Ureter (tissue), 1 donor: ENCODE results near the gene CASZ1. TPM values are rescaled to one million over a fixed set of nuclear protein-coding genes. Genes with fewer than 3 reads are reported as not detected.

Experiments
- DNase-seq: peaks from one replicate; pipeline ENCODE4 v3.0.0-alpha.2; 2020; ENCODE audit warnings: low spot score
- total RNA-seq: library from RNA; stranded (reverse); gene quantifications from one replicate; pipeline ENCODE4 v1.2.4, GENCODE V29; 2023
- donor health status: DM: yes; HTN: yes; CAD: no.

Gene CASZ1
- total RNA-seq, 1 donor from 2014 or later = 76.8 TPM

DNA sequence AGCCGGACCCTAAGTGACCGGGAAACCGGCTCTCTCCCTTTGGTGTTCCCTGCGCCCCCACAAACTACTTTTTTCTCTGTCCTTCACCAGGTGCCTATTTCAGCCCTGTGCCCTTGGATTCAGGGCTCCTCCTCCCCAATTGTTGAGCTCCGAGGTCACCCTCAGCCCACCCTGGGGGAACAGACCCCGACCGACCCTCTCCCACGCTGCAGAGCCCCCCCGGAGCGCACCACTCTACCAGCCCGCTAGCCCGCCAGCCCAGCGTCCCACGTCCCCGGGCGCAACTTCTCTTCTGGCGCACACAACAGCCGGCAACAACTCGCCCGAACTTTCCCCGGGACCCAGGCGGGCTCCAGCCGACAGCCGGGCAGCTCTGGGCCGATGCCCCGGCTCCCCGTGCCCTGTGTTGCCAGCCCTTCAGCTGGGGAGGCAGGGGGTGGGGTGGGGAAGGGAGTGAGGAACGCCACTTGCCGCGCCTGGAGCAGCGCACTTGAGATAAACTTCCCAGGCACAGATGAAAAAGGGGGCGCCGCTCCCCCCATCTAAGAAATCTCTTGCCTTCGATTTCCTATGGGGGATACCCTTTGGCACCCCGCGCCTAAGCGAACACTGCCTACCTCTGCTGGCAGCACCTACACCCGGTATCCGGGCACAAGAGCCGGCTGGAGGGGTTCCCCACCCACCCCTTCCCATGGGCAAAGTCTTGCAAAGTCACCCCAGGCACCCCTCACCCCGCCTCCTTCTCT, 997 bp downstream of the CASZ1 start:
- no peak for DNase-seq

DNA sequence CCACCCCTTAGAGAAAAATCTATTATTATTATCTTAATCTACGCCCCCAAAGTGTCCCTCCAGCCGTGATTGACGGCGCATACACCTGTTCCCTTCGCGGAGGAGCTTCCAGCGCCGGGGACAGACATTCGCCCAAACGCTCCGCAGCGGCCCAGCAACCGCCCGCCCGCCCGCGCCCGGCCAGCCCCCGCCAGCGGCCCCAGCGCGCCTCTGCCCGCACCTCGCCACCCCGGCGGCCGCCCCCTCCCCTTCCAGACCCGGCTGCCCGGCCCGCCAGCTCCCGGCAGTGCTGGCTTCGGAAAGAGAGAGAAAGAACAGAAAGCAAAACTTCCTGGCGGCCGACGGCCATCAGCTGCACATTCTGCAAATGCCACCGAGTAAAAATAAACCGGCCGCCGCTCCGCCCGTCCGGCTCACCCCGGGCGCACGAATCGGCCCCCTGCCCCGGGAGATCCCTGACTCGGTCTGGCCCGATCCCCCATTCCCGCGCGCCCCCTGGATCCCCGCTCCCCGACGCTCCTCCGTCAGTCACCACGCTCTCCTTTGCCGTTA, 1.6 kb downstream of the CASZ1 start:
- no peak for DNase-seq

DNA sequence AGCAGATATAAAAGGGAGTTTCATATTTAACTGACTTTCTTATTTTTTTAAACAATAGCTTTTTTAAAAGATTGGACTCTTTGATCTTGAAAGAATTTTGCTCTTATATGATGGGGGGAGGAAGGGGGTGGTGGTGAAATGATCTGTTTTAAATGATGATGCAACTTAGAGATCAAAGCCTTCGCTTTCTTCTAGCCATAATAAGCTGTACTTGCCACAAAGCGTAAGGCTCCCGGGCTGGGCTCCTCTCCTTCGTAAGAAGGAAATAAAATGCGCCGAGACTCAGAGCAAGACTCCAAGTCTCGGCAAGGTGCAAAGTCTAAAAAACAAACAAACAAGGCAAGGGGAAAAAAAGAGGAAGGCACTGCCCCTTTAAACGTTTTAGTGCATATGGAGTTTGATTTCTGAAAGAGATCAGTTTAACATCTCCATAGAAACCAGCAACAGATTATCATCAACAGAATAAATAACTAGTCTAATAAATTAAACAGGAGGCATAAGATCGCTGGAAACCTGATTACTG, 3.3 kb downstream of the CASZ1 start:
- no peak for DNase-seq

DNA sequence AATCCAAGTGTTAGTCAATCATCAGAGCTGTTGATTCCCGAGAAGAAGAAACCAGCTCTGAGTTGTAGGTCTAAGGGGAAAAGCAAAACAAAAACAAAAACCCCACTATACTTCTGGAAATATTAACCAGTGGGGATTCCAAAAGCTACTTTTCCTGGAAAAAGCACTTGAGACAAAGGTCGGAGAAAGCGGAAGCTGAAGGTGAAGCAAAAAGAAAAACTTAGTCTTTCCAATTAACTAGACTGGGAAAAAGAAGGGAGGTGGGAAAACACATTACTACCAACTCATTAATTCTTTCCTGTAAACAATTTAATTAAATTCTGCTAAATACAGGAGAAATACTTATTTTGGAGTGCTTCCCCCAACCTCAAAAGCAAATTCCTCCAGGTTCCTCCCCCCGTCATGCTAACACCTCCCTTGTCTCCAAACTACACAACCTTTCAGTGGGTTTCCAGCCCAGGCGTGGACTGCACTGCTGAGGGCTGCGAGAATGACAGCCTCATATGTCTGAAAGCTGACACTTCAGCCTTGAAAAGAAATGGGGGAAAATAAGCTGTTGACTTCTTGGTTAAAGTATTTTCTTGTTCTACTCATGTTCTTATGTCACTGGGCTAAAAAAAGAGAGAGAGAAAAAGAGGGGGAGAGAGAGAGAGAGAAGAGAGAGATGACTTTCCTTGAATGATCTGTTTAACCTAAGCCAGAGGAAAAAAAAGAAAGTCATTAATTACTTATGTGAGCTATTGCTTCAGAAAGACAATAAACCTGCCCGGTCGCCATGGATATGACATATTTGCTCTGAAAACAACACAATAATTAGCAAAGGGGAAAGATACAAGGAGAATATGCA, 5.1 kb downstream of the CASZ1 start:
- DNase-seq = no peak

DNA sequence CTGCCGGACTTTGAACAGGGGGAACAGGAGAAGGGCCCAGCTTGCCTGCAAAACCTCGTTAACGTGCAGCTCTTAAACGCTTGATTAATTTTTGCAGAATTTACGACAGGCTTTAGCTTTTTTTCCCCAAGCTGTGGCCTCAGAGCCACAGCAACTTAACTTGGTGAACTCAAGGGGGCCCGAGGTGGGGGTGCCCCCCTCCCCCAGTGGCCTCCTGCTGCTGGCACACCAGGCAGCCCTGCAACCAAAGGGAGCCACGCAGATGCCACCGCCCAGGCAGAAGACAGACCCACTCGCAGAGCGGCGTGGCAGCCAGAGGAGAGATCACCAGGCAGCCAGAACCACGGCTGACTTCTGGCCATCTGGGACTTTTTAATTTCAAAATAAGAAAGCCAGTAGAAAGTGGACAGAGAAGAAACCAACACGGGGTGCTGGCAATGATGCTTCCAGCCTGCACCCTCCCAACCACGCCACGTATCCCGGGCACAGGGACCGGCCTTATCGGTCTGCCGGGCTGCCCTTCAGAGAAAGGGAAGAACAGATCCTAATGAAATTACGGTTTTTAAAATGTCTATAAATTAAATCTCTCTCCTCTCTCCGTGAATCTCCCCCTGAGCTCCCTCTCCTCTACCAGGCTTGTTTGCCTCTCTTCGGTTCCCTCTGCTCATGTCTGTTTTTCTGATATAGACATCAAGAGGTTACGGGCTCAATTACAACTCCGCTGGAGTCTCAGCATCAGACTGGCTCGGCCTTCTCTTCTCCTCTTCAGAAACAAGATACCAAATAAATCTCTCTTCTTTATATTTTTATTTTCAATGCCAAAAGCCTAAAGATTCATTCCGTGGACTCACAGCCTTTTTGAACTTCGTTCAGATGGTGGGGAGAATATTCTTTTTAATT, 6.4 kb downstream of the CASZ1 start:
- no peak for DNase-seq

DNA sequence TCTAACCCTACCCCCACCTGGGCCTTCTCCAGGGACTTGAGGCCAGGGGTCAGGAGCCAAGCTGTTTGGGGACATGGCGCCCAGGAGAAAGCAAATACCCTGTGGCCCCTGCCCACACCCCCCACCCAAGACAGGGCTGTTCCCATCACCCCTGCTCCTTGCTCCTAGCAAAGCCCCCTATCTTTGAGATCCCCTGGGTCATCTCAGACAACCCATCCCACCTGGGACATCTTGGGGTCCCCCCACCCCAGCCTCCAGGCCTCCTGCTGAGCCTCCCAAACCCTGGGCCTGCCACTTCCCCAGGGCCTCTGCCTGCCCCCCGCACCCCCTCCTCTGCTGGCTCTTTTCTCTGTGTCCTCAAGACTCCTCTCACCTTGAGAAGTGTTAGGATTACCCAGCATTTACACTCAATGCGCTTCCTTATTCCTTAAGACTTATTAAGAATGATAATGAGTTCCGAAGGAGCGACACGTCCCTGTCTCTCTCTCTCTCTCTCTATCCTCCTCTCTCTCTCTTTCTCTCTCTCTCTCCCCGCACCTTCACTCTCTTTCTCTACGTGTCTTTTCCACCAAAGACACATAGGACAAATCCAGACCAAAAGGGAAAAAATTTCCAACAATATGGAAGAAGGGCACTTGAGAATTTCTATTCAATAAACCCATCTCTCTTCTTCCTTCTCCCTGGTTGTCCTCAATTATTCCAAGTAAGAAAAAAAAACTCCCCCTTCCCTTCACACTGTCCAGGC, 7.2 kb downstream of the CASZ1 start:
- DNase-seq = no peak

DNA sequence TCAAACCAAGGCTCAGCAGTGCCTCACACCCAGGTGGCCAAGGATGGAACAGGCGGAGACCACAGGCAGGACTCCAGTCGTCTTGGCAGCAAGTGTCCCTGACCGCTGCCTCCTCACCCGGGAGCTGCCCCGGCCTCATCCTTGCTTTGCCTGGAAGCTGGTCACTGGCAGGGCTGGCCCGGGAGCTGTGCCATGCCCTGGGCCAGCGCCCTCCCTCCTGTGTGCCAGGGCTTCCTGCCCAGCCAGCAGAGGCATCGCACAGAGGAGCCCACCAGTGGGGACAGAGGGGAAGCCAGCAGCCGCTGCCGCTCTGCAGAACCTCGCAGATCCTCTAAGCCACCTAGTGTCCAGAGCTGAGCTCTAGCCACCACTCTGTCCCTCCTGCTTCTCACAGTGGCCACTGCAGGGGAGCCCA, 7.8 kb downstream of the CASZ1 start:
- DNase-seq = no peak

DNA sequence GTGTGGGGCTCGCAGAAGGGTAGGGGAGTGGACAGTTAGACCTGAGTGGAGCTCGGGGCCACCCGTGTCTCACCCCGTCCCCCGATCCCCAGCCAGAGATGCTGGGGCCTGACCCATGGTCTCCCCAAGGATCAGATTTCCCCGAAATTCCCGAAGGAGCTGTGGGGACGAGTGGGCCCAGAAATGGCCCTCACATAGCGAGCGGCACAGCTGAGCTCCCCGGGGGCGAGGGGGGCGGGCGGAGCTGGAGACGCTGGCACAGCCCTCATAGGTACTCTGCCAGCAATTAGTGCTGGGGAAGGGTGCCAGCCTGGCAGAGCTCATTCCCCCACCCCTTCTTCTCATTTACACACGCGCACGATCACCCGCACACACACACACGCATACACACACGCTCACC, 9.2 kb downstream of the CASZ1 start:
- no peak for DNase-seq

DNA sequence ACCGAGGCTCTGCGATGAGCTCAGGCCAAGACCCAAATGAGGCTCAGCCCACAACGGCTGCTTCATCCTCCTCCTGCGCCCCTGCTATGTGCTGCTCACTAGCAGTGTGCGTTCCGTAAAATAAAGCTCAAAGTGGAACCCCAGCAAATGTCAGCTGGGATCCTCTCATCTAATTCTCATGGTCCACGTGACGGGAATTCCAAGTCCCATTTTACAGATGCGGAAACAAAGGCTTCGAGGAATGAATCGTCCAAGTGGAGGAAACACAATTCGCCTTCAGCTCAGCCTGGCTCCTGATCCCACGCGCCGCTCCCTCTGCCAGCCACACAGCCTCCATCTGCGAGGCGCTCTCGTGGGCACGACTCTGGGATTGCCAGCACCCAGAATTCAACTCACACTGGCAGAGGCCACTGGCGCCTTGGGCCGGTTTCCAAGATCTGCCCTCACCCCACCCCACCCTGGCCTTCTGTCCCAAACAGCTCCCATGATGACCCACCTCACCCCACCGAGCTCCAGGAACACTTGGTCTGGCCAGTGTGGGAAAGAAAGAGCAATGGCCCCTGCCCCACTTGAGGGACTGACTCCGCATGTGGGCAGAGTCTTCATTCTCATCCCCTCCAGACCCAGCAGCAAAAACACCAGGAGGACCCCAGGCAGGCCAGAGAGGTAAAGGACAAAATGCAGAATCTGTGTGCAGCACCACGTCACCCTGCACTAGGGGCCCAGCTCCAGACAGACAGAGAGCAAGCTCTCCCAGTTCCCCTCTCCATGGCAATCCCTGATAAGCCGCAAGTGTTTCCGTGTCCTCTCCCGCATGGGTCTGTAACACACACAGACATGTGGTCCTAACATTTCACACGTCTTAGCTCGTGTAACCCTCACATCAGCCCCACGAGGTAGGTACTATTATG, 10.5 kb downstream of the CASZ1 start:
- DNase-seq = no peak

DNA sequence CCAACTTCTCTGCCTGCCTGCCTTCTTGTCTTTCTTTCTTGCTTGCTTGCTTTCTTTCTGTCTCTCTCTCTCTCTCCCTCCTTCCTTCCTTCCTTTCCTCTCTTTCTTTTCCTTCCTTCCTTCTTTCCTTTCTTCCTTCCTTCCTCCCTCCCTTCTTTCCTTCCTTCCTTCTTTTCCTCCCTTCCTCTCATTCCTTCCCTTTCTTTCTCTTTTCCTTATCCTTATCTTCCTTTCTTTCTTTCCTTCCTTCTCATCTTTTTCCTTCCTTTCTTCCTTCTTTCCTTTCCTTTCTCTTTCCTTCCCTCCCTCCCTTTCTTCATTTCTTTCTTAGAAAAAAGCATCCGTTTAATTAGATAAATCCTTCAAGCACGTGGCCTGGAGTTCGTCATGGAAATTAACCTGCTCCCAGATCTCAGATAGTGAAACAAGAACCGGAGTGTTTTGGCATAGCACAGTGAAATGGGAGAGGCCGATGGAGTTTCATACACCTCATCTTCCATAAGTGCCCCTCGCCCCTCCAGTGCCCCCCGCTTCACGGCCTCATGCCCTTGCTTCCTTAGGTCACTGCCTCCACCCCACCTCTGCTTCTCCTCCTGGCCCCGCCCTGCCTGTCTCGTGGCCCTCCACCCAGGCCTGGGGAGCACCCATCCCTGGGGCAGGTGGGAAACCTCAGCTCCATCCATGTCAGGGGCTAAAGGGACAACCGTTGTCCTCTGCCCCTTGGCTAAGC, 11.3 kb downstream of the CASZ1 start:
- no peak for DNase-seq

DNA sequence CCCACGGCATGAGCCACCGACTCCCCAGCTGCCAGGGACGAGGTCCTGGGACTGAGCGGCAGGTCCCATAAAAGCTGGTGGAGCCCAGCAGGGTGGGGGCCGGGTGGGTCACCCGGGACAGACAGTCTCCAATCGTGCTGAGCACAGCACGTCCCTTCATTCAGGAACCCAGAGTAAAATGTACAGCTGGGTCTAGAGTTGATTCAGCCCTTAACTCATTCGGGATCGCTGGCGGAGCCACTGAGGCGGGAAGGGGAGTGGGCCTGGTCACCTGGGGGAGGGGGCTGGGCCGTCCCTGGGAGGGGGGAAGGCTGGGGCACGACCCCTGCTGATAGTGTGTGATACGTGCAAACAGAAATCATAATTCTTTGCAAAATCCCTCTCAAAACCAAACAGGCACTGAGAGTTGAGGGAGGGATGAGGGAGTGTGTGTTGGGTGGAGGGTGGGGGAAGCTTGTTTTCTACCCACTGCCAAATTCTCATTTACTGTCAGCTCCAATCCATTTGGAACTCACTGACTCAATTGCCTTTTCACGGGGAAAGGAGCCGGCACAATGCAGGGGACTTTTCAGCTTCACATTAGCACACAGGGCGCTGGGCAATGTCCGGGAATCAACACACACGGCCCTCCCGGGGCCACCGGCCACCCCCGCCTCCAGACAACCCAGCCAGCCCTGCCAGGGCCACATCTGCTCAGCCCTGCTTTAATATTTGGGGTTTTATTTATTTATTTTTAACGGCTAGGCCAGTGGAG, 13.8 kb downstream of the CASZ1 start:
- no peak for DNase-seq

DNA sequence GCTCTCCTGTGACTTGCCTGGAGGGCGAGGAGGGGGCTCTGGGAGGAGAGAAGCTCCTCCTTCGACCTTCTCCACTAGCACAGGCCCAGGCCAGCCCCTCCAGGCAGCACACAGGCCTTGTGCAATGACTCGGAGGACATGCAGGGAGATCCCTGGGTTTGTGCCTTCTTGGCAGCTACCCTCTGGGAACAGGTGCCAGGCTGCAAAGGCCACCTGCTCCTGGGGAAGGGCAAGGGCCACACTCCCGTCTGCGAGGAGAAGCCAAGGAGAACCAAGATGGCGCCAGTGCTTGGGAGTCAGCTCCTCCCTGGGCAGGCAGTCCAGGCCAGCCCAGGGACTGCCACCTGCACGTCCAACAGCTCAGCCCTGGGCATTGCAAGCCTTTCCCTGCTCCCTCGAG, 15.3 kb downstream of the CASZ1 start:
- DNase-seq = no peak

DNA sequence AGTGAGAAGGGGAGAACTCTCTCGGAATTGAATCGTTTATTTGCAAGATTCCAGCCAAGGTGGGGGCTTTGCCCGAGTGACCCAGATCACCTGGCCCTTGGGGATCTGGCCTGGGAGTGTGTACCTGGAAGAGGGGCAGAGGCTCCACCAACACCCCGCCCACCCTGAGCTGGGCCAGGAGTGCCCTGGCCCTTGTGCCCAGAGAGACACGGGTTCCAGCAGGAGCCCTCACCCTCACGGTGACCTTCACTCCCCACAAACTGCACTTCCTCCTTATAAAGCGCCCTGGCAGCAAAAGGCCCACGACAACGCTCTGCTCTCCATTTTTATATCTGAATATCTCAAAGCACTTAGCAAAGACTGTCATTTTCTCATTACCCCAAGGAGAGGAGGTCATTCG, 16.6 kb downstream of the CASZ1 start:
- DNase-seq = no peak

DNA sequence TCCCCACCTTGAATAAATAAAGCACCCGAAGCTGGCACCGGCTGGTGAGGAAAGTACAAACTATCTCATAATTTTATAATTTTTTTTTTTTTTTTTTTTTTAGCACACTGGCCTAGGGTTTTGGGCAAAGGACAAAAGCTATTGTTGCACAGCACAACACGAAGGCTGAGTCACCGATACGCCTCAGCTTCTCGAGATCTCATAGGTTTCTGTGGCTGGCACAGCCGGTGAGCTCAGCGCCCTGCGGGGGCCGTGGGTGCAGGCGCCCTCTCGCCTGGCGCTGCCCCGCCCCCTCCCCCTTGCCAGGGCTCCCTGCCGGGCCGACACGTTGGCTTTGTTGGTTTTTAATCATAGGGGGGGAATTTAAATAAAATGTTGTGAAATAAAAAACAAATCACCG, 17.2 kb downstream of the CASZ1 start:
- no peak for DNase-seq

DNA sequence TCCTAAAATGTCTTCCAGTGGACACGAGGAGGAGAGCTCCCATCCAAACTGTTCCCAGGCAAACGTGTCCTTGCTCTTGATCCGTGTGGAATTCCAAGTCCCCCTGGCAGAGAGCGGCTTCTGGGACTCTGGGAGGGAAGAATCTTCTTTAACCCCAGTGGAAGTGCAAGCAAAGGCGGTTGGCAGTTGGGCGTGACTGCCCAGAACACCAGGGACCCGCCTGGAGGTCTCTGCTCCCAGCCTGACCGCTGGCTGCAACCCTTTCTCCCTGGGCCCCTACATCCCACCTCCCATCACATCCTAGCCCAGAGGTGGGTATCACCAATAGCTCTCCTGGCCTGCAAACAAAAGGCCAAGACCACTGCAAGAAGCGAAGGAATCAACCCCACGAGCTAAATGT, 17.8 kb downstream of the CASZ1 start:
- no peak for DNase-seq

DNA sequence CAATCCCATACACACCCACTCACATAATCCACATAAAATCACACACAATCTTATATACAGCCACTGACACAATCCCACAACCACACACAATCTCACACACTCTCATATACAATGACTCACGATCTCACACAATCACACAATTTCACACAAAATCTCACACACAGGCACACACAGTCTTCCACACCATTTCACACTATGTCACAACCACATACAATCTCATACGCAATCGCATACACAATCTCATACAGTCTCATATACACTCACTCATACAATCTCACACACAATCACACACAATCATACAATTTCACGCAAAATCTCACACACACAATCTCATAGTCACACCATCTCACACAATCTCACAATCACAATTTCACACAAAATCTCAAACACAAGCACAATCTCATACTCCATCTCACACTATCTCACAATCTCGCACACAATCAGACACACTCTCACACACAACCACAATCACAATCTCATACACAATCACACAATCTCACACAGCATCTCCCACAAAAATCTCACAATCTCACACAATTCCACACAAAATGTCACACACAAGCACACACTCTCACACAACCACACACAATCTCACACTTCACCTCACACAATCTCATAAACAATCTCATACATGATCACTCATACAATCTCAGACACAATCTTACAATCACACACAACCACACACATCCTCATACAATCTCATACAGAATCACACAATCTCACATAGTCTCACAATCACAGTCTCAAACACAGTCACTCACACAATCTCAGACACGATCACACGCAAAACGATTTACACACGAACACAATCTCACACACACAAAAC, 18.5 kb downstream of the CASZ1 start:
- no peak for DNase-seq

DNA sequence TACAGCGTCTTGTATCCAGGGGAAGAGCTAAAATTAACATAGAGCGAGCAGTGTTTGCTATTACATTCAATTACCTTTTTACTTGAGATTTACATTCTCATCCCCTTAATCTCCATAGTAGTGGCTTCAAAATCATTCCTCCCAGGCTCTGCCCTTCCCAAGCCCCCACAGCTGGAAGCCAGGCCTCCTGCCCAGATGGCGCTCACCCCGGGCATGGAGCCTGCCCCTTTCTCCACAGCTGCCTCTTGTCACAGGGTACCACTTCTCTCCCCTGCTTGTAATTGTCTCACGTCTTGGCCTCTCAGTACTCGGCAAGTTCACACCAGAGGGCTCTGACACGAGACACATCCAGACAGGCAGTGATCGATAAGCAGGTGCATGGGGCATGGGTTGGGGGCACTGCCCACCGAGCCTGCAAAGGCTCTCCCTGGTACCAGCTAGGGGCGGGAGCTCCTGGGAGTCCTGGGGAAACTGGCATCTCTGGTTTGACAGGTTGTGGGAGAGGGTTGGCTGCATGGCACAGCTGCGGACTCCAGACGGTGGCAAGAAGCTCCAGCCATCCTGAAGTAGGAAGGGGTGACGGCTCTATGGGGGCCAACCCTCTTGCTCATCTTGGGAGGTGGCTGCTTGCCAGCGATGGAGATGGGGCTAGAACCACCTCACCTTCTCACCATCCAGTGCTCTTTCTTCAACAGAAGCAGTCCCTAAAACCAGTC, 20.1 kb downstream of the CASZ1 start:
- peak; percentile 84 for DNase-seq
